ENCODE data around the gene TMEM8B. TPM values are rescaled to one million over a fixed set of nuclear protein-coding genes. Genes with fewer than 3 reads are reported as not detected.

TMEM8B gene
- total RNA-seq, 3 donors from 2014 or later, result 12.4 to 22.8 (median 18.9) TPM

- Histone ChIP-seq H3K9me3 (no peaks in the 10 kb centered on the region), H3K4me1 (ENCODE audit: low read depth) (peaks cover 20% of the 10 kb centered on the region), H3K36me3 (ENCODE audit: low read depth) (no peaks in the 10 kb centered on the region), H3K4me3 (no peak overlapping the region)
- ATAC-seq (no peak), DNase-seq (peak in 1 of 3 donors; percentile 28)
- intact Hi-C loops (cut with DNase I, micrococcal nuclease), result no loop called here
- no peak for TF ChIP-seq CTCF (IDR thresholded peaks at IDR 0.05)
Observed at GRCh38 chr9:35813434-35814105, 15.5 kb upstream of the TMEM8B start.

DNA sequence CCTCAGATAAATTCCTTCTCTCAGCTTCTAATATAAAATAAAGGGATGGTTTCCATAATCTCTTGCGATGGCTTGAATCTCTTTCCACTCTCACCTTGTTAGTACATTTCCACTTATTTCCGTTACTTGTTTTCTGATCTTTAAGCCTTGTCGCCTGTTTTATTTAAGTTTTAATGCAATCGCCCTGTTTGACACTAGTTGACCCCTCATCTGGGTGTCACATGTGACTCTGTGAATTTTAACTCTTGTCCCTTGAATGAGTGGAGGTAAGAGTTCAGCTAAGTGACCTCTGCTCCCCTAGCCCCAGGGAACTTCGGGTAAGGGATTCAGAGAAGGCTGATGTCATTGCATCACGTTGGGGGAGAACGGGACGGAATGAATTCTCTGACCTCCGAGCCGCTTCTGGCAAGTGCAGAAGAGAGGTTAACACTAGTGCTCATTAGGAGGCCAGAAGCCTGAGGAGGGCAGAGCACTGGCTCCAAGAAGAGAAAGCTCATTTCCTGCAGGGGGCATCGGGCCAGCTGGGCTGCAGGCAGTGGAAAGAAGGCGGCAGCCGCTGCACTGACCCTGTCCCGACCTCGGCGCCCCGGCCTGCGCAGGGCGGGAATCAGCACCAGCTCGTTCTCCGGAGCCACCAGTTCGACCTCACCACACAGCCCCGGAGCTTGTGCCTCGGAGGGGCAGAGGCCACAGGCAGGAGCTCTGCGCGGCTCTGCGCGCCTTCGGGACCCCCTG lies 14.8 kb upstream of the TMEM8B start:
- ATAC-seq, result peak; percentile 52
- Histone ChIP-seq H3K4me3 (peak overlapping the region; percentile 87), H3K9me3 (no peaks in the 10 kb centered on the region), H3K36me3 (ENCODE audit: low read depth) (no peaks in the 10 kb centered on the region), H3K4me1 (ENCODE audit: low read depth) (peaks cover 20% of the 10 kb centered on the region)
- peak; percentile 67 to 85 (median 81) for DNase-seq
- intact Hi-C loops (cut with DNase I, micrococcal nuclease), result no loop called here
- TF ChIP-seq CTCF (IDR thresholded peaks at IDR 0.05), result no peak

GRCh38 chr9:35814841-35815543 lies 14.0 kb upstream of the TMEM8B start, which contains the start of gene HINT2:
TSS of gene HINT2 (minus strand) at chr9:35815042. CDS start at chr9:35814979, 63 bp downstream.
- no peak for TF ChIP-seq CTCF (IDR thresholded peaks at IDR 0.05)
- H3K9me3 ChIP-seq, result no peaks in the 10 kb centered on the region
- ATAC-seq (peak; percentile 89), DNase-seq (peak; percentile 97 to 99 (median 99))
- intact Hi-C loops (cut with DNase I, micrococcal nuclease), result no loop called here
- peak within 1 kb of the TSS; percentile 87 for H3K4me3 ChIP-seq
- no peaks in the 10 kb centered on the region for H3K36me3 ChIP-seq (ENCODE audit: low read depth)
- peaks cover 20% of the 10 kb centered on the region for H3K4me1 ChIP-seq (ENCODE audit: low read depth)

DNA sequence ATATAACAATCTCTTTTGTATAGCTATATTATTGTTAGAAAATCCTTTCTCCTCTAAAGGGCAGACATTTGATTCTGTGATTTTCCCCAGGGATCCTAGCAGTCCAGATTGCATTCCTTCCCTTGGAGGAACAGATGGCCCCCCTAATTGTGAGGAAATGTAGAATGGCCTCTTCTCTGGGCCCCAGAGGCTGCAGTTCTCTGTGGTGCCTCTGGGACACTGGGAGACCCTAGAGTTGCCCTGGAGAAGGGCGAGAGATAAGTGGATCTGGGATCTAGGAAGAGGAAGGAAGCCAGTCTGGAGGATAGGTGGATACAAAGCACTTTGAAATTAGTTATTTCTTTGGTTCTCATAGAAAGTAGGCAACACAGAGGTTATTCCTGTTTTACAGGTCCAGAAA lies 12.3 kb upstream of the TMEM8B start:
- H3K4me3 ChIP-seq, result no peak overlapping the region
- DNase-seq (no peak), ATAC-seq (no peak)
- intact Hi-C loops (cut with DNase I, micrococcal nuclease), result no loop called here
- no peaks in the 10 kb centered on the region for H3K9me3 ChIP-seq
- no peak for TF ChIP-seq CTCF (IDR thresholded peaks at IDR 0.05)
- H3K36me3 ChIP-seq (ENCODE audit: low read depth), result no peaks in the 10 kb centered on the region
- H3K4me1 ChIP-seq (ENCODE audit: low read depth), result peaks cover 20% of the 10 kb centered on the region

DNA sequence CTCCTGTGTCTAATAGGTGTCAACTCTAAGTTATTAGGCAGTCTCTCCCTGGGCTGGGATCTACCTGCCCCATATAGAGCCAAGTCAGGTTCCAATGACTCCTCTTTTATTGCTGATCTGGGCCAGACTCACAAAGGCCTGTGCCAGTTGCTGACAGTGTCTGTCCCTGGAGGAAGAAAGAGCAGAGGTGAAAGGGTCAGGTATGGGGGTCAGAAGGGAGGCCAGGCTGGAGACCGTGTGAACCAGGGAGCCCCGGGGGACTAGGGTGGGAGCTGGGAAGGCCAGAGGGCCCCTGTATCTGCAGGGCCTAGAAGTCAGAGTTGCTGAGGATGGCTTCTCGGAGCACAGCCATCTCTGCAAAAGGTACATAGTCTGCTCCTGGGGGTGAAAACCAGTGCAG lies 10.7 kb upstream of the TMEM8B start:
- DNase-seq (no peak), ATAC-seq (no peak)
- no peak for TF ChIP-seq CTCF (IDR thresholded peaks at IDR 0.05)
- intact Hi-C loops (cut with DNase I, micrococcal nuclease), result no loop called here
- Histone ChIP-seq H3K36me3 (ENCODE audit: low read depth) (no peaks in the 10 kb centered on the region), H3K4me3 (no peak overlapping the region), H3K4me1 (ENCODE audit: low read depth) (peaks cover 9% of the 10 kb centered on the region), H3K9me3 (no peaks in the 10 kb centered on the region)

Measured in mucosa of descending colon (tissue), 3 donors.